CD4-positive, alpha-beta T cell (primary cell): ENCODE results near the gene PRKCA. TPM values are rescaled to one million over a fixed set of nuclear protein-coding genes. Genes with fewer than 3 reads are reported as not detected.

Source experiments
- ATAC-seq: fragments of 200-7000 bp; cut with Tn5 transposase; one replicate; pipeline ENCODE4 v1.10.0; 2022; ENCODE audit warnings: mild to moderate bottlenecking; ENCODE audit not compliant: poor library complexity
- CTCF ChIA-PET: fragments of 350-600 bp; sonication (Branson Sonifier 250); formaldehyde crosslinking; loops from one replicate; lab custom pipeline; 2021; ENCODE audit warnings: antibody characterized with exemption, inconsistent platforms; lab: Charles Lee
- POLR2A ChIA-PET: fragments of 350-600 bp; sonication (Branson Sonifier 250); formaldehyde crosslinking; loops from one replicate; lab custom pipeline; 2021; ENCODE audit warnings: antibody characterized with exemption, inconsistent platforms; lab: Charles Lee
- DNase-seq, 14 experiments: peaks; one replicate each; pipeline ENCODE4 v3.0.0-alpha.2; 2013 to 2020; ENCODE audit warnings: mixed read lengths in 2 of 14
- H3K27ac ChIP-seq, 2 donors: one replicate each; pipeline versions ENCODE4 v1.5.1 to v1.7.0; 2013; ENCODE audit warnings: low read length in 2 of 2, low read depth in 1 of 2, mild to moderate bottlenecking in 1 of 2
- H3K27me3 ChIP-seq, 2 experiments: 1 replicate in 1 of 2; 2 replicates in 1 of 2; pipeline versions ENCODE4 v1.6.1 to v1.7.0; 2013; ENCODE audit warnings: low read length in 2 of 2, control low read depth in 1 of 2, mild to moderate bottlenecking in 1 of 2, moderate library complexity in 1 of 2; ENCODE audit not compliant: insufficient read depth in 2 of 2, control insufficient read depth in 1 of 2
- H3K36me3 ChIP-seq: one replicate; pipeline ENCODE4 v1.6.1; 2013; ENCODE audit warnings: low read length, control low read depth; ENCODE audit not compliant: insufficient read depth
- H3K4me1 ChIP-seq: one replicate; pipeline ENCODE4 v1.6.1; 2013; ENCODE audit warnings: low read length, control low read depth; ENCODE audit not compliant: insufficient read depth
- H3K4me3 ChIP-seq: one replicate; pipeline ENCODE4 v1.5.1; 2013; ENCODE audit warnings: mild to moderate bottlenecking, low read length, moderate library complexity
- H3K9me3 ChIP-seq, 2 experiments: 1 replicate in 1 of 2; 2 replicates in 1 of 2; pipeline versions ENCODE4 v1.6.1 to v1.7.0; 2013; ENCODE audit warnings: low read length in 2 of 2, mild to moderate bottlenecking in 2 of 2, control low read depth in 1 of 2, moderate library complexity in 1 of 2; ENCODE audit not compliant: control insufficient read depth in 1 of 2, insufficient read depth in 1 of 2
- H3K27ac Mint-ChIP-seq: one replicate; pipeline ENCODE4 v1.8.0; 2020; ENCODE audit warnings: mixed read lengths
- H3K27me3 Mint-ChIP-seq: one replicate; pipeline ENCODE4 v1.8.0; 2021; ENCODE audit warnings: mixed read lengths
- H3K36me3 Mint-ChIP-seq: one replicate; pipeline ENCODE4 v1.8.0; 2021; ENCODE audit warnings: low read depth, mixed read lengths
- H3K4me1 Mint-ChIP-seq: one replicate; pipeline ENCODE4 v1.8.0; 2021; ENCODE audit warnings: low read depth, mixed read lengths
- H3K4me3 Mint-ChIP-seq: one replicate; pipeline ENCODE4 v1.8.0; 2020; ENCODE audit warnings: mild to moderate bottlenecking, mixed read lengths
- H3K9me3 Mint-ChIP-seq: one replicate; pipeline ENCODE4 v1.8.0; 2020; ENCODE audit warnings: mixed read lengths
- intact Hi-C, 2 experiments: fragments of 100-400 bp; cut with DNase I in 1 of 2; cut with micrococcal nuclease in 1 of 2; formaldehyde crosslinking; loops; one replicate each; pipeline versions ENCODE4 v1.15.1 to v1.9.0; 2023 to 2025; cut with DNase I, micrococcal nuclease
- total RNA-seq, 174 experiments: library from RNA in 2 of 174; stranded (reverse) in 2 of 174; gene quantifications; one replicate each; pipeline ENCODE4 v1.2.3 and lab custom pipeline; 2021 to 2026
- TF ChIP-seq, protein P1 (sequence below): fragments of 200-600 bp; IDR thresholded peaks from one replicate; pipeline ENCODE4 v1.8.0; 2022; ENCODE audit warnings: antibody characterized with exemption, mild to moderate bottlenecking

PRKCA gene
- total RNA-seq, 2 experiments from 2014 or later, result 84.8 to 88.6 TPM

DNA sequence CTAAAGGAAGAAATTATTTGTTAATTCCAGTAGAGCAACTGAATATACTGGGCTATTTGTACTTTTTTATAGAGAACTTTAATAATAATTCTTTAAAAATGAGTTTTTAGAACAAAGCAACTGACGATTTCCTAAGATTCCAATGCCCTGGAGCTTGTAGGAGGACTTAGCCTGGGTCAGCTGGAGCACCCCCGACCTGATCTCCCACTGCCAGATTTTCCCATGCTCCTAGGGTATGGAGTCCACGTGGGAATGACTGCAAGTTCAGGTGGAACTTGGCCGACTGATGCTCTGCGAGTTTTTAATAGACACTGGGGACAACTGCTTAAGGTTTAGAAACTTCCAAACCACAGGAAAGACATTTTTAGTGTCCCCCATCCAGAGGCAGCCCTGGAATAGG, 507.0 kb downstream of the PRKCA start:
- CTCF ChIA-PET, result no interaction called here
- POLR2A ChIA-PET, result no interaction called here
- H3K9me3 ChIP-seq, result peaks cover 0 to 7% of the 10 kb centered on the region in 2 experiments

DNA sequence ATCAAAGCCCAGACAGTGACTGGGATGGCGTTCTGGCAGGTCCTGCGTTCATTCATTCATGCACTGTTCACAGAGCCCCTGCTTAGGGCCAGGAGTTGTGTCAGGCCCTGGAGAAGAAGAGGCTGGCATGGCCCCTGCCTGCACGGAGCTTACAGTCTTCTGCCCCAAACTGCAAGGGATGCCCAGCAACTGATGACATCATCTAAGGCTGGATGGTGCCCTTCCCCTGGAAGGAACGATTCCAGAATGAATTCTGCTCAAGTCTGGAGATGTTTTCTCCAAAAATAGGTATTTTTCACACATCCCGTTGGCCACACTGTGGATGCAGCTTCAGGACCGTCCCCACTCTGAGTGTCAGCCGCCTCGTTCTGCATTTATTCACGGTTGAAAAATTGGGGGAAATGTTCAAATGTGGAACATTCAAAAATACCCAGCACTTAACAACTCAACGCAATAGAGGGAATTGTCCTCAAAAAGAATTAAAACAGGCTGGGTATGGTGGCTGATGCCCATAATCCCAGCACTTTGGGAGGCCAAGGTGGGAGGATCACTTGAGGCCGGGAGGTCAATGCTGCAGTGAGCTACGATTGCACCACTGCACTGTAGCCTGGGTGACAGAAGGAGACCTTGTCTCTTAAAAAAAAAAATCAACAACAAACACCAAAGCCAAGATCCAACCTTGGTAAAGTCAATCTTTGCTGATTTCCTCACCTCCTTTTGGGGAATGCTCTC, 508.7 kb downstream of the PRKCA start:
- intact Hi-C loops, result loop anchor here in 1 of 2 experiments (10.0 kb wide), 1 partner anchor 56 kb away; no protein-coding TSS in a partner anchor
- CTCF ChIA-PET, result no interaction called here

More for the DNA sequence above, 507.0 kb downstream of the PRKCA start:
- peaks cover 28% of the 10 kb centered on the region for H3K4me1 Mint-ChIP-seq
- no peak overlapping the region for H3K4me3 ChIP-seq
- no peaks in the 10 kb centered on the region for H3K27me3 Mint-ChIP-seq
- ATAC-seq, result no peak
- H3K36me3 Mint-ChIP-seq, result peaks cover 22% of the 10 kb centered on the region
- TF ChIP-seq, protein P1, sequence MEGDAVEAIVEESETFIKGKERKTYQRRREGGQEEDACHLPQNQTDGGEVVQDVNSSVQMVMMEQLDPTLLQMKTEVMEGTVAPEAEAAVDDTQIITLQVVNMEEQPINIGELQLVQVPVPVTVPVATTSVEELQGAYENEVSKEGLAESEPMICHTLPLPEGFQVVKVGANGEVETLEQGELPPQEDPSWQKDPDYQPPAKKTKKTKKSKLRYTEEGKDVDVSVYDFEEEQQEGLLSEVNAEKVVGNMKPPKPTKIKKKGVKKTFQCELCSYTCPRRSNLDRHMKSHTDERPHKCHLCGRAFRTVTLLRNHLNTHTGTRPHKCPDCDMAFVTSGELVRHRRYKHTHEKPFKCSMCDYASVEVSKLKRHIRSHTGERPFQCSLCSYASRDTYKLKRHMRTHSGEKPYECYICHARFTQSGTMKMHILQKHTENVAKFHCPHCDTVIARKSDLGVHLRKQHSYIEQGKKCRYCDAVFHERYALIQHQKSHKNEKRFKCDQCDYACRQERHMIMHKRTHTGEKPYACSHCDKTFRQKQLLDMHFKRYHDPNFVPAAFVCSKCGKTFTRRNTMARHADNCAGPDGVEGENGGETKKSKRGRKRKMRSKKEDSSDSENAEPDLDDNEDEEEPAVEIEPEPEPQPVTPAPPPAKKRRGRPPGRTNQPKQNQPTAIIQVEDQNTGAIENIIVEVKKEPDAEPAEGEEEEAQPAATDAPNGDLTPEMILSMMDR, result no peak
- H3K27me3 ChIP-seq, result no peaks in the 10 kb centered on the region
- H3K9me3 Mint-ChIP-seq, result no peaks in the 10 kb centered on the region
- no peak overlapping the region for H3K4me3 Mint-ChIP-seq
- intact Hi-C loops, result no loop called here
- H3K27ac Mint-ChIP-seq, result no peak overlapping the region
- DNase-seq, result no peak
- no peak overlapping the region for H3K27ac ChIP-seq
- H3K36me3 ChIP-seq, result peaks cover 7% of the 10 kb centered on the region
- peaks cover 8% of the 10 kb centered on the region for H3K4me1 ChIP-seq

DNA sequence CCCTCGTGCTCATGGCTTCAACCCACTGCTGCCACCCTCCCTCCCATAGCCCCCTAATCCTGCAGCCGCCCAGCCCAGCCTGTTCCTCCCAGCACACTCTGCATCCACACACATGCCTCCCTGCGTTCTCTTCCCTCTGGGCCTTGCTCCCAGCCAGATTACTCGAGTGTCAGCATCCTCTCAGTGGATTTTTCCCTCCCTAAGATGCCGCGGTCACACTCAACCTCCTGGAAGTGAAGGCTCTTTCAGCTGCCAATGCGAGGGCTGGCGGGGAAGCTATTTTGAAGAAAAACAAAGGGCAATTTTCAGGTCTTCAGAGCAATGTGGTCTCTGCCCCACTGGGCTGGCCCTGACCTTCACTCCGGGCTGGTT, 509.3 kb downstream of the PRKCA start:
- H3K9me3 ChIP-seq, result peaks cover 0 to 7% of the 10 kb centered on the region in 2 experiments
- peaks cover 8% of the 10 kb centered on the region for H3K4me1 ChIP-seq
- DNase-seq, result no peak
- Mint-ChIP-seq H3K9me3 (no peaks in the 10 kb centered on the region), H3K4me1 (peaks cover 17% of the 10 kb centered on the region), H3K27me3 (no peaks in the 10 kb centered on the region), H3K27ac (no peak overlapping the region), H3K36me3 (peaks cover 14% of the 10 kb centered on the region), H3K4me3 (no peak overlapping the region)
- peaks cover 0 to 2% of the 10 kb centered on the region in 2 experiments for H3K27me3 ChIP-seq
- ChIA-PET POLR2A (no interaction called here), CTCF (no interaction called here)
- ATAC-seq, result no peak
- intact Hi-C loops, result loop anchor here in 1 of 2 experiments (10.0 kb wide), 1 partner anchor 57 kb away; no protein-coding TSS in a partner anchor
- no peaks in the 10 kb centered on the region for H3K36me3 ChIP-seq
- TF ChIP-seq, protein P1, result no peak
- no peak overlapping the region for H3K4me3 ChIP-seq
- no peak overlapping the region for H3K27ac ChIP-seq

More for the DNA sequence above, 508.7 kb downstream of the PRKCA start:
- ATAC-seq, result no peak
- H3K4me3 ChIP-seq, result no peak overlapping the region
- Mint-ChIP-seq H3K36me3 (peaks cover 14% of the 10 kb centered on the region), H3K27me3 (no peaks in the 10 kb centered on the region), H3K4me1 (peaks cover 19% of the 10 kb centered on the region), H3K27ac (no peak overlapping the region), H3K9me3 (no peaks in the 10 kb centered on the region), H3K4me3 (no peak overlapping the region)
- peaks cover 0 to 2% of the 10 kb centered on the region in 2 experiments for H3K27me3 ChIP-seq
- no peak overlapping the region for H3K27ac ChIP-seq
- H3K4me1 ChIP-seq, result peaks cover 8% of the 10 kb centered on the region
- TF ChIP-seq, protein P1, result no peak
- peaks cover 1% of the 10 kb centered on the region for H3K36me3 ChIP-seq
- DNase-seq, result no peak
- peaks cover 0 to 7% of the 10 kb centered on the region in 2 experiments for H3K9me3 ChIP-seq
- POLR2A ChIA-PET, result no interaction called here
